Ishikawa (cell line): Measurements from ENCODE around the gene CYBA.

Experiments used
- CEBPB ChIP-seq: IDR thresholded peaks from 2 replicates; pipeline ENCODE4 v1.6.1; 2012
- CREB1 ChIP-seq: IDR thresholded peaks from 2 replicates; pipeline ENCODE4 v1.6.1; 2012; ENCODE audit warnings: low read depth
- EGR1 ChIP-seq: IDR thresholded peaks from 2 replicates; pipeline ENCODE4 v1.6.1; 2012
- EP300 ChIP-seq: IDR thresholded peaks from 2 replicates; pipeline ENCODE4 v1.6.1; 2012; ENCODE audit warnings: borderline replicate concordance
- FOXM1 ChIP-seq: IDR thresholded peaks from 2 replicates; pipeline ENCODE4 v1.6.1; 2012; ENCODE audit warnings: low read depth, borderline replicate concordance
- MAX ChIP-seq: IDR thresholded peaks from 2 replicates; pipeline ENCODE4 v1.6.1; 2012
- NFIC ChIP-seq: IDR thresholded peaks from 2 replicates; pipeline ENCODE4 v1.6.1; 2012
- RAD21 ChIP-seq: IDR thresholded peaks from 2 replicates; pipeline ENCODE4 v1.6.1; 2012; ENCODE audit warnings: low read depth
- TAF1 ChIP-seq: IDR thresholded peaks from 2 replicates; pipeline ENCODE4 v1.6.1; 2012; ENCODE audit warnings: low read depth, mild to moderate bottlenecking
- TCF12 ChIP-seq: IDR thresholded peaks from 2 replicates; pipeline ENCODE4 v1.6.1; 2012; ENCODE audit warnings: low read depth
- TEAD4 ChIP-seq: IDR thresholded peaks from 2 replicates; pipeline ENCODE4 v1.6.1; 2012
- USF1 ChIP-seq: IDR thresholded peaks from 2 replicates; pipeline ENCODE4 v1.6.1; 2012
- YY1 ChIP-seq: IDR thresholded peaks from 2 replicates; pipeline ENCODE4 v1.6.1; 2012; ENCODE audit warnings: low read depth
- ZBTB7A ChIP-seq: IDR thresholded peaks from 2 replicates; pipeline ENCODE4 v1.6.1; 2012; ENCODE audit warnings: low read depth
- TF ChIP-seq, protein P1 (sequence below): IDR thresholded peaks from 2 replicates; pipeline ENCODE4 v1.6.1; 2012; ENCODE audit warnings: low read depth, mild to moderate bottlenecking

CYBA gene

GRCh38 chr16:88655053-88655732, 4.3 kb upstream of the CYBA start:
- 0 out of 2 replicates have a peak, but pooled peaks have one; percentile 18 for TF ChIP-seq ZBTB7A
- no peak for TF ChIP-seq NFIC

DNA sequence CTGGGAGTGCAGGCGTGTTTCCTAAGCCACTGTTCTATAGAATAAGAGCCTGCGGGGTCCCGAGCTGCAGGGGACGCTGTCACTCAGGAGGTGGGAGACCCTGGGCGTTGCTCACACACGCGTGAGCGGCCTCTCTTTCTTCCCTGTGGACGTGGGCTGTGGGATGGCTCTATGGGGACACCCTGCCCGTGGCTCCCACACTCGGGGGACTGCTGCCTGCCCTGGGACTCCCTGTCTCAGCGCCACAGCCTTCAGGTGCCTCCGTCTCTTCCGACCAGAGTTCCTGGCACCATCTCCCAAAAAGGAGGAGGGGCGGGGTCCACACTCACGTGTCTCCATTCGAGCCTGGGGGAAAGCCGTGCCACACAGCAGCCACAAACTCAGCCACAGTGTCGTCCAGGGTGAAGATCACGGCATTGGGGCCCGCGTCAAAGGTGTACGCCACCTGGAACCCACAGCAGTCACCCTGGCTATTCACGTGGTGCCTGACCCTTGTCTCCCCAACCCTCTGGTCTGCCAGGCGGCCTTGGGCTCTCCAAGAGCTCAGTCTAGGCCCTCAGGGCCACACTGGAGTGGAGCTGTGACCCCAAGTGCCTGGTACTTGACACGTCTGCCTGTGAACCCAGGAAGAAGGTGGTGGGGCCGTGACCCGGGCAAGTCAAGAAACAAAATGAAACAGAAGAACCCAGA, 3.7 kb upstream of the CYBA start:
- TF ChIP-seq CREB1: no peak
- TF ChIP-seq TAF1: no peak
- no peak for TF ChIP-seq MAX
- TF ChIP-seq, protein P1, sequence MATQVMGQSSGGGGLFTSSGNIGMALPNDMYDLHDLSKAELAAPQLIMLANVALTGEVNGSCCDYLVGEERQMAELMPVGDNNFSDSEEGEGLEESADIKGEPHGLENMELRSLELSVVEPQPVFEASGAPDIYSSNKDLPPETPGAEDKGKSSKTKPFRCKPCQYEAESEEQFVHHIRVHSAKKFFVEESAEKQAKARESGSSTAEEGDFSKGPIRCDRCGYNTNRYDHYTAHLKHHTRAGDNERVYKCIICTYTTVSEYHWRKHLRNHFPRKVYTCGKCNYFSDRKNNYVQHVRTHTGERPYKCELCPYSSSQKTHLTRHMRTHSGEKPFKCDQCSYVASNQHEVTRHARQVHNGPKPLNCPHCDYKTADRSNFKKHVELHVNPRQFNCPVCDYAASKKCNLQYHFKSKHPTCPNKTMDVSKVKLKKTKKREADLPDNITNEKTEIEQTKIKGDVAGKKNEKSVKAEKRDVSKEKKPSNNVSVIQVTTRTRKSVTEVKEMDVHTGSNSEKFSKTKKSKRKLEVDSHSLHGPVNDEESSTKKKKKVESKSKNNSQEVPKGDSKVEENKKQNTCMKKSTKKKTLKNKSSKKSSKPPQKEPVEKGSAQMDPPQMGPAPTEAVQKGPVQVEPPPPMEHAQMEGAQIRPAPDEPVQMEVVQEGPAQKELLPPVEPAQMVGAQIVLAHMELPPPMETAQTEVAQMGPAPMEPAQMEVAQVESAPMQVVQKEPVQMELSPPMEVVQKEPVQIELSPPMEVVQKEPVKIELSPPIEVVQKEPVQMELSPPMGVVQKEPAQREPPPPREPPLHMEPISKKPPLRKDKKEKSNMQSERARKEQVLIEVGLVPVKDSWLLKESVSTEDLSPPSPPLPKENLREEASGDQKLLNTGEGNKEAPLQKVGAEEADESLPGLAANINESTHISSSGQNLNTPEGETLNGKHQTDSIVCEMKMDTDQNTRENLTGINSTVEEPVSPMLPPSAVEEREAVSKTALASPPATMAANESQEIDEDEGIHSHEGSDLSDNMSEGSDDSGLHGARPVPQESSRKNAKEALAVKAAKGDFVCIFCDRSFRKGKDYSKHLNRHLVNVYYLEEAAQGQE: no peak
- TF ChIP-seq CEBPB: no peak
- TF ChIP-seq TCF12: no peak
- no peak for TF ChIP-seq FOXM1
- TF ChIP-seq ZBTB7A: no peak
- no peak for TF ChIP-seq EGR1
- no peak for TF ChIP-seq TEAD4
- no peak for TF ChIP-seq EP300
- TF ChIP-seq USF1: no peak
- no peak for TF ChIP-seq RAD21
- no peak for TF ChIP-seq YY1
- TF ChIP-seq NFIC: no peak

GRCh38 chr16:88653596-88654362, 2.9 kb upstream of the CYBA start:
- TF ChIP-seq NFIC (no peak), YY1 (no peak), CEBPB (no peak), TEAD4 (no peak)
- TF ChIP-seq, protein P1: no peak

DNA sequence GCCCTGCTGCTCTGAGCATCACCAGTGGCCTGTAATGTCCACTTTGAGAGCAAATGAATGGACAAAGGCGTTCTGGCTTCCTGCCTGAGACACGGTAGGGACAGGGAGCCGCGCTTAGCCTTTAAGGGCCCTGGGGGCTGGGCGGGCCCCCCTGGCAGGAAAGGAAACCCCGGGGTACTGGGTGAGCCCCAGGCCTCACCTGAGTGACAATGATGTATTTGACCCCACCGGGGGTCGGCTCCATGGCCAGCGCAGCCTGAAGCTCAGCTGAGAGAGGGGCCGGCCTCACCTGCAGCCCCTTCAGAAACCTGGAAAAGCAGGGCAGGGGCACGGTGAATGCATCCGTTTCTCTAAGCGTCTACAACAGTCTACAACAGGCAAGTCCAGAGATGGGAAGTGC, 2.2 kb upstream of the CYBA start:
- TF ChIP-seq TCF12 (no peak), TAF1 (no peak), TEAD4 (no peak), USF1 (no peak), NFIC (no peak), ZBTB7A (no peak), EP300 (no peak), CEBPB (no peak), EGR1 (no peak), RAD21 (no peak), CREB1 (no peak), FOXM1 (no peak), YY1 (no peak), MAX (no peak)
- TF ChIP-seq, protein P1: no peak
